ENCODE results near the gene ZEB2. TPM values are rescaled to one million over a fixed set of nuclear protein-coding genes. Genes with fewer than 3 reads are reported as not detected.

The ZEB2 gene
- total RNA-seq, 4 donors from 2014 or later, result 21.7 to 52.1 (median 37.9) TPM

GRCh38 chr2:144415386-144415785 lies 104.5 kb downstream of the ZEB2 start:
- intact Hi-C loops (cut with DNase I), result no loop called here
- H3K4me1 ChIP-seq, result no peaks in the 10 kb centered on the region
- WGBS, 2 donors, result 89 to 94% methylated on average over 4 of the region's 4 CpGs
- no peak for DNase-seq
- H3K9me3 ChIP-seq, result no peaks in the 10 kb centered on the region
- H3K36me3 ChIP-seq, result no peaks in the 10 kb centered on the region
- H3K27ac ChIP-seq, result no peak overlapping the region
- no peak for TF ChIP-seq CTCF (IDR thresholded peaks at IDR 0.05)
- TF ChIP-seq POLR2A (IDR thresholded peaks at IDR 0.05), result no peak
- no peaks in the 10 kb centered on the region for H3K27me3 ChIP-seq
- H3K4me3 ChIP-seq (replicated peaks in 1 of 3), result no peak overlapping the region

DNA sequence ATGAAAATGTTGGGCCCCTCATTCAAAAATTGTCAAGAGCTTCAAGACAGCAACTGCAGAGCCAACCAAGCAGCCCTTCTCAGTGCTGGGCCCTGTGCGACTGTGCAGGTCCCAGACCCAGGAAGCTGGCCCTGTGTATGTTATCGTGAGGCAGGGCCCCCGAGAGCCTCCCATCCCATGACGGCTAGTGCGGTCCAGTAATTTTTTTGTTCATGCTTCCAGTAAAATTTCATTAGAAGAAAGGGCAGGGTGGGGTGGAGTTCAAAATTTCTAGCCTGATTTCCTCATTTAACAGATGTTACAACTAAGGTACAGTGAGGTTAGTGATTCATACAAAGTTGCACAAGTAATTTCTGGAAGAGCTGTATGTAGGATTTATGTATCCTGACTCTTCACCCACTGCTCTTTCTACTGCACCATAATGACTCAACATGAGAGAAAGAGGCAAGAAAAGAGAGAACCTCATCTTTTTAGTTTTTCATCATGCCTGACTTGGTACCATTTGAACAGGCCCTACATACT lies 105.5 kb downstream of the ZEB2 start:
- TF ChIP-seq CTCF (IDR thresholded peaks at IDR 0.05) (no peak), POLR2A (IDR thresholded peaks at IDR 0.05) (no peak)
- no peaks in the 10 kb centered on the region for H3K9me3 ChIP-seq
- H3K27me3 ChIP-seq, result no peaks in the 10 kb centered on the region
- no peak overlapping the region for H3K27ac ChIP-seq
- H3K36me3 ChIP-seq, result no peaks in the 10 kb centered on the region
- 97% methylated on average over 5 of the region's 5 CpGs for WGBS, 2 donors
- no peak for DNase-seq
- H3K4me1 ChIP-seq, result no peaks in the 10 kb centered on the region
- intact Hi-C loops (cut with DNase I), result no loop called here
- no peak overlapping the region for H3K4me3 ChIP-seq (replicated peaks in 1 of 3)

DNA sequence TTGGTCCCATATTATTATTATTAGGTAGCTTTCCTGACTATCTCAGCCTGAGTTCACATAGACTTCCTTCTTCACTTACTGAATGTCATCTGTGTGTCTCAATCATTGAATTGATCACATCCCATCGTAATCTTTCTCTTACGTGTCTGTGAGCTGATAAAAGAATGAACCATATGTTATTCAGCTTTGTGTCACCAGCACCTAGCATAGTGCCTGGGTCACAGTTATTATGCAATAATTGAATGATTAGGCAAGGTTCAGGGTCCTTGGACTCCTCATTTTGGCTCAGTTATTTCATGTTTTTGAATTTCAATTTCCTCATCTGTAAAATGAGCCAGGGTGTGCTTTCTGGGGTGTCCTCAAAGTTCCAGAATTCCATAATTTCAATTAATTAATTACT lies 107.2 kb downstream of the ZEB2 start:
- no peak for DNase-seq
- 92 to 95% methylated on average over 2 of the region's 2 CpGs for WGBS, 2 donors
- no peaks in the 10 kb centered on the region for H3K27me3 ChIP-seq
- intact Hi-C loops (cut with DNase I), result no loop called here
- TF ChIP-seq CTCF (IDR thresholded peaks at IDR 0.05) (no peak), POLR2A (IDR thresholded peaks at IDR 0.05) (no peak)
- H3K9me3 ChIP-seq, result no peaks in the 10 kb centered on the region
- no peak overlapping the region for H3K4me3 ChIP-seq (replicated peaks in 1 of 3)
- H3K4me1 ChIP-seq, result no peaks in the 10 kb centered on the region
- no peaks in the 10 kb centered on the region for H3K36me3 ChIP-seq
- no peak overlapping the region for H3K27ac ChIP-seq

GRCh38 chr2:144411473-144411872 lies 108.4 kb downstream of the ZEB2 start:
- H3K27ac ChIP-seq, result no peak overlapping the region
- intact Hi-C loops (cut with DNase I), result no loop called here
- H3K4me1 ChIP-seq, result no peaks in the 10 kb centered on the region
- H3K9me3 ChIP-seq, result no peaks in the 10 kb centered on the region
- WGBS, 2 donors, result 91 to 93% methylated on average over 7 of the region's 7 CpGs
- TF ChIP-seq CTCF (IDR thresholded peaks at IDR 0.05) (no peak), POLR2A (IDR thresholded peaks at IDR 0.05) (no peak)
- H3K27me3 ChIP-seq, result no peaks in the 10 kb centered on the region
- H3K4me3 ChIP-seq (replicated peaks in 1 of 3), result no peak overlapping the region
- no peak for DNase-seq
- no peaks in the 10 kb centered on the region for H3K36me3 ChIP-seq

DNA sequence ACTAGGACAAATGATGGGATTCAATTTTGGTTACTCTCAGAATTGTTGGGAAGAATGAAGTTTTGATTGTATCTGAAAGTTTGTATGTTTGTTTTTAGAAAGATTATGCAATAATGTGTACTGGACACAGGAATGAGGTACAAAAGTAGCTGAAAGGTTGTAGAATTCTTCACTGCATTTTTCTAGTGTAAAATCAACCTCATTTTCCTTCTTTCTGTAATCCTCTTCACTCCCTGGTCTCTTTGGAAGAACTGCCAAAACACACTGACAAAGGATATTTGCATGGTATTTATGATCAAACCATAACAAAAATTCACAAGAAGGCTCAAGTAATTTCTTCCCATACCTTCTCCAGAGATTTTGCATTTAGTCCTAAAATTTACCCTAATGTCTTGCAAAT lies 110.7 kb downstream of the ZEB2 start:
- no peaks in the 10 kb centered on the region for H3K9me3 ChIP-seq
- intact Hi-C loops (cut with DNase I), result no loop called here
- H3K4me3 ChIP-seq (replicated peaks in 1 of 3), result no peak overlapping the region
- H3K4me1 ChIP-seq, result no peaks in the 10 kb centered on the region
- H3K27ac ChIP-seq, result no peak overlapping the region
- no peaks in the 10 kb centered on the region for H3K27me3 ChIP-seq
- H3K36me3 ChIP-seq, result no peaks in the 10 kb centered on the region
- TF ChIP-seq POLR2A (IDR thresholded peaks at IDR 0.05) (no peak), CTCF (IDR thresholded peaks at IDR 0.05) (no peak)
- DNase-seq, result no peak

Measured in thyroid gland (tissue), 4 donors.